DMS153 treated with DMSO at 0.1 percent for 48 hours (cell line): Measurements from ENCODE around the gene TIGD2.

Experiments used
- DNase-seq: peaks from one replicate; lab custom pipeline; 2025; ENCODE audit not compliant: unreplicated experiment; lab: John Stamatoyannopoulos, UW

Gene TIGD2

DNA sequence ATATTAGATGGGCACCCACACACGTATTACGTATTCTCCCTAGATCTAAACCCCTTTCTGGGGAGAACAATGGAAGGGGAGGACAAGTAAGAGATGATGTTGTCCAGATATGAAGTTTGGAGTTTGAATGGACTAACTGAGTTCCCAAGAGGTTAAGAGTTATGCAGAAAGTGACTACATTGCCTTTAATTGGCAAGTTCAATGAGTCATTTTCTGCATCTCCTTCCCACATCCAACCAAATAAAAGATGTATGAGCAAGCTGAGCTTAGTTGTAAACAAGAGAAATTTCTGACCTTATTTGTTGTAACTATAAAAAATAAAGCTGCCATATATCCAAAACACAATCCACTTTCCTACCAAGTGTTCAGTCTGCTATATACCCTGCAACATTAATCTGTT lies 50.5 kb downstream of the TIGD2 start:
- no peak for DNase-seq

DNA sequence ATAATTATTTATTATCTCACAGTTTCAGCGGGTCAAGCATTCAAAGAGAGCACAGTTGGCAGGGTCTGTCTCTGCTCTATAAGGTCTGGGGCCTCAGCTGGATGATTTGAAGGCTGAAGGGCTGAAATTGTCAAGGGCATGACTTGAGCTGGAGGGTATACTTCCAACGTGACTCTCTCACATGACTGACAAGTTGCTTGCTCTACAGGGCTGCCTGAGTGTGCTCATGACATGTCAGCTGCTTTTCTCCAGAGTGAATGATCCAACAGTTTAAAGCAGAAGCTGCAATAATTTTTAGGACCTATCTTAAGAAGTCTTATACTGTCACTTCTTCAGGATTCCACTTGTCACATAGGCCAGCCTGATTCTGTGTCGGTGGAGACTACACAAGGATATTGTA lies 51.2 kb downstream of the TIGD2 start:
- no peak for DNase-seq

DNA sequence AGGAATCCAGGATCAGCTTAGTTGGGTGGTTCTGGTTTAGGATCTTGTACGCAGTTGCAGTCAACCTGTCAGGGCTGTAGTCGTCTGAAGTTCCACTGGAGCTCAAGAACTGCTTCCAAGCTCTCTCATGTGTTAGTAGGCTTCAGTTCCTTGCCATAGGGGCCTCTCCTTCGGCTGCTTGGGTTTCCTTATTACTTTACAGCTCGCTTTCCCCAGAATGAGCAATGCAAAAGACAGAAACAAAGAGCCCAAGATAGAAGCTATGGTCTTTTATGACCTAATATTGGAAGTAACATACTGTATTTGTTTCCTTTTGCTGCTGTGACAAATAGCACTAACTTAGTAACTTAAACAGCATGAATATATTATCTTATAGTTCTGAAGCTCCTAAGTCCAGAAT lies 51.7 kb downstream of the TIGD2 start:
- no peak for DNase-seq

- DNase-seq = no peak
Observed at GRCh38 chr4:89164400-89164799, 53.1 kb downstream of the TIGD2 start.
